Nephron progenitor cell (in vitro differentiated cells): ENCODE data around the gene ABHD14A.

ENCODE experiments used
- DNase-seq: peaks from one replicate; pipeline ENCODE4 v3.0.0; 2021
- H3K27ac Mint-ChIP-seq: 2 replicates; pipeline ENCODE4 v1.8.0; 2021; ENCODE audit warnings: mild to moderate bottlenecking, moderate library complexity, mixed read lengths
- H3K27me3 Mint-ChIP-seq: 2 replicates; pipeline ENCODE4 v1.8.0; 2021; ENCODE audit warnings: mild to moderate bottlenecking, low read depth, mixed read lengths; ENCODE audit not compliant: poor library complexity
- H3K36me3 Mint-ChIP-seq: 2 replicates; pipeline ENCODE4 v1.8.0; 2021; ENCODE audit warnings: low read depth, mixed read lengths
- H3K4me1 Mint-ChIP-seq: 2 replicates; pipeline ENCODE4 v1.8.0; 2021; ENCODE audit warnings: mixed read lengths
- H3K4me3 Mint-ChIP-seq: 2 replicates; pipeline ENCODE4 v1.8.0; 2021; ENCODE audit warnings: mild to moderate bottlenecking, moderate library complexity, mixed read lengths
- H3K9me3 Mint-ChIP-seq: 2 replicates; pipeline ENCODE4 v1.8.0; 2021; ENCODE audit warnings: mild to moderate bottlenecking, moderate library complexity, mixed read lengths
- CTCF ChIP-seq: fragments of 200-600 bp; sonication (generic); IDR thresholded peaks from 2 replicates; pipeline ENCODE4 v1.5.0; 2021; ENCODE audit warnings: antibody characterized with exemption

The ABHD14A gene

GRCh38 chr3:51941463-51941797, 33.4 kb upstream of the ABHD14A start:
- Mint-ChIP-seq H3K36me3 (peaks cover 17% of the 10 kb centered on the region), H3K27ac (peak overlapping the region; percentile 41), H3K4me1 (peaks cover 42% of the 10 kb centered on the region), H3K4me3 (peak overlapping the region; percentile 92), H3K27me3 (peaks cover 3% of the 10 kb centered on the region), H3K9me3 (no peaks in the 10 kb centered on the region)
- TF ChIP-seq CTCF = no peak
- DNase-seq = no peak

- peaks cover 12% of the 10 kb centered on the region for H3K36me3 Mint-ChIP-seq
- H3K27me3 Mint-ChIP-seq = peaks cover 3% of the 10 kb centered on the region
- no peaks in the 10 kb centered on the region for H3K9me3 Mint-ChIP-seq
- H3K27ac Mint-ChIP-seq = peak within 1 kb of the TSS; percentile 41
- DNase-seq = peak; percentile 100
- peaks cover 47% of the 10 kb centered on the region for H3K4me1 Mint-ChIP-seq
- H3K4me3 Mint-ChIP-seq = peak within 1 kb of the TSS; percentile 92
- TF ChIP-seq CTCF = peak; percentile 99
Measured at GRCh38 chr3:51941798-51942602, 32.9 kb upstream of the ABHD14A start, which contains the start of the genes PARP3 and RRP9. TSS of gene PARP3 (plus strand) at chr3:51942363. CDS start at chr3:51943356, 993 bp downstream. TSS of gene RRP9 (minus strand) at chr3:51941904. CDS start at chr3:51941867, 37 bp downstream.

- no peak for TF ChIP-seq CTCF
- peaks cover 6% of the 10 kb centered on the region for H3K36me3 Mint-ChIP-seq
- H3K4me1 Mint-ChIP-seq = peaks cover 56% of the 10 kb centered on the region
- no peaks in the 10 kb centered on the region for H3K9me3 Mint-ChIP-seq
- H3K27me3 Mint-ChIP-seq = peaks cover 3% of the 10 kb centered on the region
- peak overlapping the region; percentile 58 for H3K4me3 Mint-ChIP-seq
- DNase-seq = no peak
- peak overlapping the region; percentile 22 for H3K27ac Mint-ChIP-seq
Measured at GRCh38 chr3:51942603-51943450, 32.0 kb upstream of the ABHD14A start.

- no peaks in the 10 kb centered on the region for H3K36me3 Mint-ChIP-seq
- no peak for TF ChIP-seq CTCF
- no peaks in the 10 kb centered on the region for H3K9me3 Mint-ChIP-seq
- H3K4me1 Mint-ChIP-seq = peaks cover 56% of the 10 kb centered on the region
- no peaks in the 10 kb centered on the region for H3K27me3 Mint-ChIP-seq
- DNase-seq = no peak
- H3K4me3 Mint-ChIP-seq = no peak overlapping the region
- no peak overlapping the region for H3K27ac Mint-ChIP-seq
Measured at GRCh38 chr3:51943451-51944391, 31.1 kb upstream of the ABHD14A start.

GRCh38 chr3:51944451-51945021, 30.3 kb upstream of the ABHD14A start:
- no peak overlapping the region for H3K4me3 Mint-ChIP-seq
- no peak overlapping the region for H3K27ac Mint-ChIP-seq
- no peak for TF ChIP-seq CTCF
- H3K36me3 Mint-ChIP-seq = no peaks in the 10 kb centered on the region
- DNase-seq = no peak
- H3K9me3 Mint-ChIP-seq = no peaks in the 10 kb centered on the region
- H3K4me1 Mint-ChIP-seq = peaks cover 50% of the 10 kb centered on the region
- peaks cover 3% of the 10 kb centered on the region for H3K27me3 Mint-ChIP-seq
